ENCODE data around the gene PKD1.
"Not testable (repeated sequence)": the region's sequence is repeated elsewhere in the genome, so short reads cannot be mapped to it uniquely, and the experiment has no call there.

- not testable (repeated sequence) for TF ChIP-seq POLR2A (IDR thresholded peaks at IDR 0.05; ENCODE audit: low read length); GATA1 (IDR thresholded peaks at IDR 0.05; ENCODE audit: low read depth, low read length)
Measured at GRCh38 chr16:2124694-2125444, 10.8 kb downstream of the PKD1 start.
